ENCODE measurements around the gene FHOD3.

DNA sequence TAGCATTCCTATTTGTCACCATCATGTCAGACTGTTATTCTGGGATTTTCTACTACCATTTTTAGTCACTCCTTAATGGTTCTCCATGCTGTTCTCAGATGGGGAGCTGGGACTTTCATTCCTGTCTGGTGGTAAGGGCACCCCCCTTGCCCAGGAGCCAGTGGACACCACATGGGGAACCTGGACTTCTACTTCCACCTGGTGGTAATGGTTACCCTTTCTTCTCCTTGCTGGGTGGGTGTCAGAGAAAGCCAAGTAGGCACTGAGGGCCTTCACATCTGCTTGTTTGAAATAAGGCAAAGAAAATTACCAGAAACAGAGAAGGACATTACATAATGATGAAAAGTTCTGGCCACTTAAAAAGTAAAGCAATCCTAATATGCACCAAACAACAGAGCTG, 239.8 kb downstream of the FHOD3 start:
- TF ChIP-seq YY1 (tag by site-specific recombination; IDR thresholded peaks at IDR 0.05) = no peak
- TF ChIP-seq ZNF664 (tag by site-specific recombination; IDR thresholded peaks at IDR 0.05) = no peak
- TF ChIP-seq CTCF (tag by site-specific recombination; IDR thresholded peaks at IDR 0.05) = no peak
- TF ChIP-seq ZNF555 (tag by site-specific recombination; conservative IDR thresholded peaks at IDR 0.05) = no peak
- TF ChIP-seq ZNF121 (tag by site-specific recombination; IDR thresholded peaks at IDR 0.05) = no peak
- no peak for TF ChIP-seq ZNF10 (tag by site-specific recombination; IDR thresholded peaks at IDR 0.05)
- TF ChIP-seq ZNF677 (tag by site-specific recombination; IDR thresholded peaks at IDR 0.05) = no peak
